B cell (primary cell): ENCODE data around the gene PPP6R1. TPM values are rescaled to one million over a fixed set of nuclear protein-coding genes. Genes with fewer than 3 reads are reported as not detected.

Source experiments
- ATAC-seq: fragments of 200-7000 bp; cut with Tn5 transposase; one replicate; pipeline ENCODE4 v1.10.0; 2021; ENCODE audit warnings: low read depth, mild to moderate bottlenecking, moderate number of reproducible peaks, moderate library complexity
- CTCF ChIA-PET: fragments of 350-600 bp; sonication (Branson Sonifier 250); formaldehyde crosslinking; loops from one replicate; lab custom pipeline; 2021; ENCODE audit warnings: antibody characterized with exemption, inconsistent platforms; lab: Charles Lee
- POLR2A ChIA-PET: fragments of 350-600 bp; sonication (Branson Sonifier 250); formaldehyde crosslinking; loops from one replicate; lab custom pipeline; 2021; ENCODE audit warnings: antibody characterized with exemption; lab: Charles Lee
- DNase-seq: peaks from one replicate; pipeline ENCODE4 v3.0.0; 2013
- H2AFZ ChIP-seq: 2 replicates; pipeline ENCODE4 v1.6.1; 2012; ENCODE audit warnings: mild to moderate bottlenecking, low read depth, low read length; ENCODE audit not compliant: insufficient read depth, poor library complexity, severe bottlenecking
- H3K27ac ChIP-seq, 2 donors: 1 replicate in 1 of 2; 2 replicates in 1 of 2; pipeline ENCODE4 v1.5.1; 2012 to 2013; ENCODE audit warnings: low read length in 2 of 2, mild to moderate bottlenecking in 2 of 2, moderate library complexity in 1 of 2
- H3K27me3 ChIP-seq, 4 experiments: fragments of 200-600 bp in 1 of 4; sonication (generic) in 1 of 4; replicated peaks in 1 of 4; 1 replicate in 2 of 4; 2 replicates in 2 of 4; pipeline versions ENCODE4 v1.6.1 to v1.7.0; 2013 to 2016; ENCODE audit warnings: low read length in 3 of 4, mild to moderate bottlenecking in 2 of 4, mixed read lengths in 1 of 4, moderate library complexity in 1 of 4; ENCODE audit not compliant: insufficient read depth in 4 of 4, control insufficient read depth in 3 of 4; ENCODE audit errors: control extremely low read depth in 1 of 4
- H3K36me3 ChIP-seq, 2 experiments: replicated peaks in 1 of 2; 1 replicate in 1 of 2; 2 replicates in 1 of 2; pipeline versions ENCODE4 v1.6.1 to v1.7.1; 2013; ENCODE audit warnings: low read length in 1 of 2; ENCODE audit not compliant: insufficient read depth in 2 of 2, control insufficient read depth in 1 of 2; ENCODE audit errors: control extremely low read depth in 1 of 2, extremely low read depth in 1 of 2
- H3K4me1 ChIP-seq, 2 donors: fragments of 200-600 bp in 1 of 2; sonication (generic) in 1 of 2; 1 replicate in 1 of 2; 2 replicates in 1 of 2; pipeline versions ENCODE4 v1.5.1 to v1.6.1; 2013 to 2017; ENCODE audit warnings: low read length in 2 of 2; ENCODE audit not compliant: control insufficient read depth in 2 of 2, insufficient read depth in 2 of 2
- H3K4me2 ChIP-seq: replicated peaks from 2 replicates; pipeline ENCODE3; 2012; ENCODE audit warnings: mild to moderate bottlenecking, low read depth, low read length; ENCODE audit not compliant: poor library complexity, severe bottlenecking
- H3K4me3 ChIP-seq, 5 experiments: fragments of 200-600 bp in 1 of 5; sonication (generic) in 1 of 5; 1 replicate in 3 of 5; 2 replicates in 2 of 5; pipeline versions ENCODE4 v1.5.1 to v1.7.0; 2011 to 2016; ENCODE audit warnings: low read length in 4 of 5, mild to moderate bottlenecking in 4 of 5, low read depth in 2 of 5, control low read depth in 1 of 5, moderate library complexity in 1 of 5; ENCODE audit not compliant: insufficient read depth in 1 of 5; ENCODE audit errors: control extremely low read depth in 1 of 5, extremely low read depth in 1 of 5
- H3K79me2 ChIP-seq: fragments of 200-600 bp; sonication (generic); one replicate; pipeline ENCODE4 v1.6.0; 2016; ENCODE audit warnings: low read length; ENCODE audit not compliant: control insufficient read depth, insufficient read depth
- H3K9ac ChIP-seq: fragments of 200-600 bp; sonication (generic); 2 replicates; pipeline ENCODE4 v1.6.1; 2017; ENCODE audit warnings: mild to moderate bottlenecking, low read length, moderate library complexity
- H3K9me3 ChIP-seq, 3 donors: one replicate each; pipeline versions ENCODE4 v1.6.1 to v1.7.1; 2013; ENCODE audit warnings: low read length in 2 of 3; ENCODE audit not compliant: control insufficient read depth in 2 of 3, insufficient read depth in 1 of 3; ENCODE audit errors: control extremely low read depth in 1 of 3
- H4K20me1 ChIP-seq: 2 replicates; pipeline ENCODE4 v1.6.0; 2012; ENCODE audit warnings: mild to moderate bottlenecking, low read length; ENCODE audit not compliant: insufficient read depth, control insufficient read depth, poor library complexity, severe bottlenecking
- H3K27ac Mint-ChIP-seq: one replicate; pipeline ENCODE4 v1.8.0; 2021; ENCODE audit warnings: mixed read lengths
- H3K27me3 Mint-ChIP-seq: one replicate; pipeline ENCODE4 v1.8.0; 2021; ENCODE audit warnings: mixed read lengths
- H3K4me1 Mint-ChIP-seq: one replicate; pipeline ENCODE4 v1.8.0; 2021; ENCODE audit warnings: mixed read lengths
- H3K4me3 Mint-ChIP-seq: one replicate; pipeline ENCODE4 v1.8.0; 2021; ENCODE audit warnings: mixed read lengths
- H3K9me3 Mint-ChIP-seq: one replicate; pipeline ENCODE4 v1.8.0; 2022; ENCODE audit warnings: mixed read lengths; ENCODE audit not compliant: insufficient read depth
- CTCF ChIP-seq: fragments of 200-600 bp; IDR thresholded peaks from one replicate; pipeline ENCODE4 v1.8.0; 2022; ENCODE audit warnings: antibody characterized with exemption, mild to moderate bottlenecking
- EZH2 ChIP-seq: IDR thresholded peaks from 2 replicates; pipeline ENCODE4 v1.6.1; 2012; ENCODE audit warnings: borderline replicate concordance, low read depth, mild to moderate bottlenecking, moderate library complexity, low read length; ENCODE audit not compliant: insufficient read depth, poor library complexity, severe bottlenecking
- WGBS: methylation state at CpG from one replicate; pipeline ENCODE4 v1.1.5; 2013; ENCODE audit warnings: missing lambda C conversion rate; ENCODE audit not compliant: insufficient coverage; 5-methylcytosine and 5-hydroxymethylcytosine counted together
- intact Hi-C: fragments of 100-400 bp; cut with micrococcal nuclease; formaldehyde crosslinking; loops from one replicate; pipeline ENCODE4 v1.10.0; 2022
- polyA plus RNA-seq: library from polyadenylated mRNA; depleted of rRNA; stranded (reverse); fragments of >200 nt; gene quantifications from 2 replicates; pipeline ENCODE4 v1.2.3, GENCODE V29; 2012
- total RNA-seq, 2 donors: library from RNA; stranded (reverse); fragments of 120-200 nt in 1 of 2; gene quantifications; 1 replicate in 1 of 2; 2 replicates in 1 of 2; pipeline versions ENCODE4 v1.2.3 to v1.2.4, GENCODE V29; 2013 to 2022

Gene PPP6R1
- total and polyA plus RNA-seq, 2 donors (not counting 1 experiment from before 2014, with no cell fraction given), result 122 to 193 TPM

DNA sequence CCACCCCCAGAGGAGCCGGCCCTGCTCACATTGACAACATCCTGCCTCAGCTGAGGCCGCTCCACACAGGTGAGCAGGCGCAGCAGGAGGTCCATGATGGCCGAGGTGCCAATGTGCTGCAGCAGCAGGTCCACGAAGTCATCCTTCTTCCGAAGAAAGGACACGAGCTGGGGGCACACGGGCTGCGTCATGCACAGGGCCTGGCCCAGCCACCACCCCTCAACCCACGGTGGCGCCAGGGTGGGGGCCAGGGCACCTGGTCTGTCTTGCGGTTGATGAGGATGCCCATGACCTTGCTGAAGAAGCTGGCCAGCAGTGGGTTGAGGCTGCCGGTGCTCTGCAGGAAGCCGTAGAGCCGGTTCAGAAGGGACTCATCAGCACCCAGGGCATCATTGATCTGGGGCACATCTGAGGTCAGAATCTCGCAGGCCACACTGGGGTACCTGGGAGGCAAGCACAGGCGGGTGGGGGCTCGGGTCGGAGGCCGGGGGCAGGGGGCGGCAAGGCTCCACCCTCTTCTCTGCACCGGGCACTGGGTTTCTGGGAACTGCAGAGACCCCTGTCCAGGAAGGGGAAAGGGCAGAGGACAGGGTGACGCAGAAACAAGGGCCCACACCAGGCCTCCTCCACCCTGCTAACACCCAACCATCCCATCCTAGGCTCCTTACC is 13.4 kb downstream of the PPP6R1 start:
- Histone ChIP-seq H3K9me3 (no peaks in the 10 kb centered on the region), H3K9ac (no peak overlapping the region), H3K79me2 (peaks cover 99% of the 10 kb centered on the region), H3K4me3 (no peak overlapping the region), H3K36me3 (peaks cover 0 to 83% of the 10 kb centered on the region in 2 experiments), H3K4me1 (peaks cover 32 to 37% of the 10 kb centered on the region in 2 donors), H3K4me2 (no peak overlapping the region), H3K27ac (no peak overlapping the region), H3K27me3 (no peaks in the 10 kb centered on the region), H4K20me1 (peaks cover 100% of the 10 kb centered on the region), H2AFZ (no peak overlapping the region)
- ATAC-seq (no peak), DNase-seq (no peak)
- ChIA-PET POLR2A (no interaction called here), CTCF (interaction anchor here (0.6 to 1.3 kb wide), 5 partner anchors 9 to 562 kb away, joined by 3 to 4 read pairs (median 3); no protein-coding TSS in a partner anchor)
- Mint-ChIP-seq H3K4me1 (peaks cover 28% of the 10 kb centered on the region), H3K9me3 (no peaks in the 10 kb centered on the region), H3K27me3 (no peaks in the 10 kb centered on the region), H3K27ac (no peak overlapping the region), H3K4me3 (no peak overlapping the region)
- 94% methylated on average over 22 of the region's 23 CpGs for WGBS
- no peak for TF ChIP-seq EZH2
- TF ChIP-seq CTCF, result no peak
- intact Hi-C loops, result no loop called here

GRCh38 chr19:55244004-55244680 is 14.7 kb downstream of the PPP6R1 start:
- peaks cover 100% of the 10 kb centered on the region for H4K20me1 ChIP-seq
- no peak overlapping the region for H3K27ac Mint-ChIP-seq

More at GRCh38 chr19:55244004-55244680, 14.7 kb downstream of the PPP6R1 start:
- Mint-ChIP-seq H3K27me3 (no peaks in the 10 kb centered on the region), H3K4me3 (no peak overlapping the region), H3K9me3 (no peaks in the 10 kb centered on the region), H3K4me1 (peaks cover 20% of the 10 kb centered on the region)
- H3K4me3 ChIP-seq, result no peak overlapping the region
- no peaks in the 10 kb centered on the region for H3K9me3 ChIP-seq
- no peak overlapping the region for H2AFZ ChIP-seq
- no peak for TF ChIP-seq EZH2
- TF ChIP-seq CTCF, result no peak
- WGBS, result 96% methylated on average over 10 of the region's 12 CpGs
- DNase-seq (no peak), ATAC-seq (no peak)
- H3K4me2 ChIP-seq, result no peak overlapping the region
- CTCF ChIA-PET, result interaction anchor here (1.3 kb wide), 1 partner anchor 48 kb away, joined by 3 read pairs; no protein-coding TSS in a partner anchor
- H3K79me2 ChIP-seq, result peaks cover 99% of the 10 kb centered on the region
- H3K36me3 ChIP-seq, result peaks cover 0 to 88% of the 10 kb centered on the region in 2 experiments
- no peaks in the 10 kb centered on the region for H3K27me3 ChIP-seq
- H3K9ac ChIP-seq, result no peak overlapping the region
- intact Hi-C loops, result no loop called here
- H3K27ac ChIP-seq, result no peak overlapping the region
- POLR2A ChIA-PET, result no interaction called here
- peaks cover 24 to 26% of the 10 kb centered on the region in 2 donors for H3K4me1 ChIP-seq
